HL-60/S4 treated with phorbol 12-myristate 13-acetate at 8.2 ng/mL for 4 days and 3 days (cell line): ENCODE data around the gene GAS6.
"Not testable (repeated sequence)": the region's sequence is repeated elsewhere in the genome, so short reads cannot be mapped to it uniquely, and the experiment has no call there.

Experiments
- in situ Hi-C: fragments of 300-500 bp; cut with MboI; formaldehyde crosslinking; loops from 2 replicates; pipeline ENCODE4 v1.15.0; 2022; ENCODE audit warnings: low sequenced_read_pairs

The GAS6 gene

GRCh38 chr13:113874177-113874576, 10.3 kb upstream of the GAS6 start:
- in situ Hi-C loops: no loop called here

GRCh38 chr13:113869263-113869662, 5.4 kb upstream of the GAS6 start:
- in situ Hi-C loops: no loop called here

DNA sequence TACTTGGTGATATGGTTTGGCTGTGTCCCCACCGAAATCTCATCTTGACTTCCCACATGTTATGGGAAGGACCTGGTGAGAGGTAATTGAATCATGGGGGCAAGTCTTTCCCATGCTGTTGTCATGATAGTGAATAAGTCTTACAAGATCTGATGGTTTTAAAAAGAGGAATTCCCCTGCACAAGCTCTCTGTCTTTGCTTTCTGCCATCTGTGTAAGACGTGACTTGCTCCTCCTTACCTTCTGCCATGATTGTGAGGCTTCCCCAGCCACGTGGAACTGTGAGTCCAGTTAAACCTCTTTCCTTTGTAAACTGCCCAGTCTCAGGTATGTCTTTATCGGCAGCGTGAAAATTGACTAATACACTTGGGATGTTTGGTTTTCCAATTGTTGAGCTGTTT, 4.0 kb upstream of the GAS6 start:
- in situ Hi-C loops: not testable (repeated sequence)

DNA sequence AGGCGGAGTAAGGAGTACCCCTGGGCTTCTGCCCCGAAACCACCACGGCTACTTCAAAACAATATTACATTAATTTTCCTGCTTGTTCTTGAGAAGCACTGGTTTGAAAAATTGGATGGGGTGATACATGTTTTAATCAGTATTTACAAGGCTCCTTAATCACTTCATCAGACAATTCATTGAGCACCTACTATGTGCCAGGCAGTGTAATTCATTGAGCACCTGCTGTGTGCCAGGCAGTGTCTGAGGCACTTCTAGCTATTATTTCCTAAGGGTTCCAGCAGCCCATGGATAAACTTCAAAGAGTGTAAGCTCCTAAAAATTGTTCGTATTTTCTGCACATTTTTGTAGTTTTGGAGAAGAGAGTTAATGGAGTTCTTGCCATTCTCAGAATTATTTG, 1.6 kb upstream of the GAS6 start:
- in situ Hi-C loops: no loop called here

- in situ Hi-C loops: no loop called here
Measured at GRCh38 chr13:113864273-113864890, 506 bp upstream of the GAS6 start.

DNA sequence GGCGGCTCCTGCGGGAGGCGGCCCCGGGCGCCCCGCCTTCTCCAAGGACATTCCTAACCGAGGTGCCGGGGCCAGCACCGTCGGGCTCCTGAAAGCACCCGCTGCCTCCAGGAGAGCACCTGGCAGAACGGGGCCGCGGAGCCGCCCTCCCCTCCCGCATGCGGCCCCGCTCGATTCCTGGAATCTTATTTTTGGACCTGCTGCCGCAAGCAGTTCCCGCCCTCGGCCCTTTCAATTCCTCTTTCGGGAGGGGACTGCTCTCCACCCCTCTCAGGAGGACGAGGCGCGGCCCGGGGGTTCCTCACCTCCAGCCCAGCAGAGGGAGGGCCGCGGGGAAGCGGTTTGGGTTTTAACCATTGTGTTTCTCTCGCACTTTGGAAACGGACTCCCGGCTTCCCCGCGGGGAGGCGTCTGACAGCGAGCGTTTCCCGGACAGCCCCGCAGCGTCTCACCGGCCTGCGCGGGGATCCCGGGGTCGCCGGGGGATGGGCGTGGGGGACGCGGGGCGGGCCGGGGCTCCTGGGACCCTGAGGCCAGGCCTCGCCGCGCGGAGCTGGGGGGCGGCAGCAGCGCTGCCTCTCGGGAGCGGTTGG, 849 bp downstream of the GAS6 start:
- in situ Hi-C loops: no loop called here

GRCh38 chr13:113862191-113862930, 1.5 kb downstream of the GAS6 start:
- in situ Hi-C loops: no loop called here

GRCh38 chr13:113861433-113862030, 2.3 kb downstream of the GAS6 start:
- in situ Hi-C loops: no loop called here

DNA sequence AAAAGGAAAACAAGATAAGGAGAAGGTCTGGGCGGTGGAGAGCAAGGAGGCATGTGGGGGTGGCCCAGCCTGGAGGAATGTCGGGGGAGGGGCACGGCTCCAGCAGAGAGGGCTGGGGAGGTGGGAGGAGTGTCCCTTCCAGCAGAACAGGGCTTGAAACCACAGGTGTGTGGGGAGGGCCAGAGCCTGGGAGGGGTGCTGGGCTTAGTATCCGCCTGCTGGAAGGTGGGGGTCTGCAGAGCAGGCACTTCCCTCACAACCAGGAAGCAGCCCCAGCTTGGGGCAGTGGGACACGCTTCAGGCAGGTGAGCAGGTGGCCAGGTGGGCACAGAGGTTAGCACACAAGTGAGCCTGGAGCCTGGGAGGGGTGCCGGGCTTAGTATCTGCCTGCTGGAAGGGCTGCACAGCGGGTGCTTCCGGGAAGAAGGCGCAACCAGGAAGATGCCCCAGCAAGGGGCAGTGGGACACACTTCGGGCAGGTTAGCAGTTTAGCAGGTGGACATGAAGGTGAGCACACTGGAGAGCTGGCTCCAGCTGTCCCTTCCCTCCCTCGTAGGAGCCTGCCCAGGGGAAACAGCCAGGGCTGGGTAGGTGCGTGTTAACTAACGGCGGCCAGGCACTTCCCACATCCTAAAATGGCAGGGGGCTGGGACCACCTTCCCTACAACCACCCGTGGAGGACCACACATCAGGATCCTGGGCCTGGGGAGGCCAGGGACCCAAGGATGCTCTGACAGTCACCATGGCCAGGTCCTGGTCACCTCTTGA, 3.0 kb downstream of the GAS6 start:
- in situ Hi-C loops: no loop called here

GRCh38 chr13:113860051-113860664, 3.7 kb downstream of the GAS6 start:
- in situ Hi-C loops: no loop called here

GRCh38 chr13:113859311-113860050, 4.4 kb downstream of the GAS6 start:
- in situ Hi-C loops: no loop called here

DNA sequence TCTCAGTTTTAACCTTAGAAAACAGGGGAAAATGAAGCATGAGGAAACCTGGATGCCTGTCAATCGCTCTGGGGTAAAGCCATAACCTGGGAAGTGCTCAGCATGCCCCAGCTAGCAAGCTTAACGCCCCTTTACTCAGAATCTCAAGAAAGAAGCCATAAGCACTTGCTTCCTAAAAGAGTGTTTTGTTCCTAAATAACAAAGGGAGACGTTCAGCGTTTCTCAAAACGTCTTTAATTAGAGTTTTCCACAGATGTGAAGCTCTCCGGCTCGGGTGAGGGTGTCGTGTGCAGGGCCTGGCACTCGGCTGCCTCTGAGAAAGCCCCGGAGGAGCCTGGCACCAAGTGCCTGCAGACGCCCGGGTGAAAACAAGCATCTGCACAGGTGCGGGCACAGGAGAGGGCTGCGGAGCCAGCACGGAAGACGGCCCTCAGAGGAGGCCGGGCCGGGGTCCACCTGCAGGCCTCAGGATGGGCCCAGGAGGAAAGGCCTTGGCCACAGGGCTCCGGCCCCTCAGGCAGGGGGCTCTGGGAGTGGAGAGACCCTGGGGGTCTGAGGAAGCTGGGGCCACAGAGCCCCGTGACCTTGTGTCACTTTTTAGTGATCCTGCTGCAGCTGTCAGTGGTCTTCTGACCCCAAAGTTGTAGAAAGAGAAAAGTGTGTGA, 6.2 kb downstream of the GAS6 start:
- in situ Hi-C loops: no loop called here

DNA sequence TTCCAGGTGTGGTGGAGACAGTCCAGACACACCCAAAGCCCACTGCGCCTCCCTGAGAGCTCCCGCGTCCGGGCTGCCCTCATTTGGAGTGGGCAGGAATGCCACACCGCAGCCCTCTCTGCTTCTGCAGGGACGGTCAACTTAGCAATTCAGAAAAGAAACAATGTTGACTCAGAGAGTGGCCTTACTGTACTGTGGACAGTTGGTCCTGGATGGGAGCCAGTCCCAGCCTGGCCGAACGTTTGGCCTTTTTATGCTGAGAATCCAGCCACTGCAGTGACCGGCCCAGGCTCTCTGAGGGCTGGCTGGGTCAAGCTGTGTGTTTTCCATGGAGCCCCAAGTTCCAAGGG, 7.2 kb downstream of the GAS6 start:
- in situ Hi-C loops: no loop called here

- in situ Hi-C loops: no loop called here
Measured at GRCh38 chr13:113855931-113856715, 7.8 kb downstream of the GAS6 start.

- in situ Hi-C loops: no loop called here
Measured at GRCh38 chr13:113855012-113855921, 8.6 kb downstream of the GAS6 start.

GRCh38 chr13:113854238-113855011, 9.5 kb downstream of the GAS6 start:
- in situ Hi-C loops: no loop called here
